Adipocyte (in vitro differentiated cells): ENCODE data around the gene ANKH.
"Not testable (repeated sequence)": the region's sequence is repeated elsewhere in the genome, so short reads cannot be mapped to it uniquely, and the experiment has no call there.

Experiments used
- DNase-seq: peaks from one replicate; pipeline ENCODE4 v3.0.0-alpha.2; 2015; ENCODE audit warnings: low read depth
- H3K27me3 ChIP-seq: replicated peaks from 2 replicates; pipeline ENCODE4 v1.7.0; 2013; ENCODE audit warnings: mild to moderate bottlenecking, low read length, moderate library complexity; ENCODE audit not compliant: control insufficient read depth, insufficient read depth
- H3K36me3 ChIP-seq: 2 replicates; pipeline ENCODE4 v1.7.0; 2013; ENCODE audit warnings: low read length, mild to moderate bottlenecking, moderate library complexity; ENCODE audit not compliant: control insufficient read depth, insufficient read depth, severe bottlenecking
- H3K4me1 ChIP-seq: 2 replicates; pipeline ENCODE4 v1.7.0; 2013; ENCODE audit warnings: mild to moderate bottlenecking, low read length, moderate library complexity; ENCODE audit not compliant: control insufficient read depth, insufficient read depth
- H3K4me3 ChIP-seq: 2 replicates; pipeline ENCODE4 v1.7.0; 2013; ENCODE audit warnings: mild to moderate bottlenecking, low read length, moderate library complexity
- H3K9ac ChIP-seq: 2 replicates; pipeline ENCODE4 v1.7.0; 2013; ENCODE audit warnings: mild to moderate bottlenecking, low read length, moderate library complexity
- H3K9me3 ChIP-seq: 2 replicates; pipeline ENCODE4 v1.7.0; 2013; ENCODE audit warnings: mild to moderate bottlenecking, low read length, moderate library complexity; ENCODE audit not compliant: control insufficient read depth

ANKH gene

GRCh38 chr5:14871214-14872069, at the start of gene ANKH:
Gene ANKH, minus strand, starts transcription at chr5:14871778. Its CDS starts 331 bp downstream, at chr5:14871447.
- peak; percentile 94 for DNase-seq
- Histone ChIP-seq H3K36me3 (no peaks in the 10 kb centered on the region), H3K27me3 (no peaks in the 10 kb centered on the region), H3K4me1 (peaks cover 15% of the 10 kb centered on the region), H3K4me3 (peak within 1 kb of the TSS; percentile 88), H3K9me3 (no peaks in the 10 kb centered on the region), H3K9ac (peak within 1 kb of the TSS; percentile 91)

- Histone ChIP-seq H3K9ac (no peak overlapping the region), H3K27me3 (no peaks in the 10 kb centered on the region), H3K36me3 (no peaks in the 10 kb centered on the region), H3K4me3 (no peak overlapping the region), H3K4me1 (peaks cover 13% of the 10 kb centered on the region), H3K9me3 (no peaks in the 10 kb centered on the region)
- DNase-seq: no peak
Measured at GRCh38 chr5:14920121-14920520, 48.5 kb upstream of the ANKH start.

GRCh38 chr5:14919106-14919505, 47.5 kb upstream of the ANKH start:
- DNase-seq, H3K9me3 ChIP-seq, H3K27me3 ChIP-seq, H3K4me3 ChIP-seq, H3K36me3 ChIP-seq, H3K9ac ChIP-seq: not testable (repeated sequence)
- H3K4me1 ChIP-seq: peaks cover 22% of the 10 kb centered on the region

DNA sequence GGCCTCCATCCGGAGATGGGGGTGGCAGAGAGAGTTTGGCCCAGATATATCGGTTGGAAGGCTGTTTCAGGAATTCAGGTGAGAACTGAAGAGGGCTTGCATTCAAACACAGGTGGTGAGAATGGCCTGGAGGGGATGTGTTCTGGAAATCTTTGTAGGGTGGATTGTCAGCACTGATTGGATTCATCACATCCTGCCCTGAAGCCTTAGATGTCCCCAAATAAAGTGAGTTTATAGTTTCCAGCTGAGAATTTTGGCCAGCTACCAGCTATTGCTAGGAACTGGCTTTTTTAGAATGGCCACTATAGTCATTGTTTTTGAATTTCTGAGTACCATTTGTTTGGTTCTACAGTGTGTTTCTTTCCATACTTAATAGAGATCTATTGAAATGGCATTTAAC, 46.1 kb upstream of the ANKH start:
- Histone ChIP-seq H3K9me3 (no peaks in the 10 kb centered on the region), H3K4me1 (peaks cover 22% of the 10 kb centered on the region), H3K36me3 (no peaks in the 10 kb centered on the region), H3K9ac (no peak overlapping the region), H3K27me3 (no peaks in the 10 kb centered on the region), H3K4me3 (no peak overlapping the region)
- peak; percentile 77 for DNase-seq

DNA sequence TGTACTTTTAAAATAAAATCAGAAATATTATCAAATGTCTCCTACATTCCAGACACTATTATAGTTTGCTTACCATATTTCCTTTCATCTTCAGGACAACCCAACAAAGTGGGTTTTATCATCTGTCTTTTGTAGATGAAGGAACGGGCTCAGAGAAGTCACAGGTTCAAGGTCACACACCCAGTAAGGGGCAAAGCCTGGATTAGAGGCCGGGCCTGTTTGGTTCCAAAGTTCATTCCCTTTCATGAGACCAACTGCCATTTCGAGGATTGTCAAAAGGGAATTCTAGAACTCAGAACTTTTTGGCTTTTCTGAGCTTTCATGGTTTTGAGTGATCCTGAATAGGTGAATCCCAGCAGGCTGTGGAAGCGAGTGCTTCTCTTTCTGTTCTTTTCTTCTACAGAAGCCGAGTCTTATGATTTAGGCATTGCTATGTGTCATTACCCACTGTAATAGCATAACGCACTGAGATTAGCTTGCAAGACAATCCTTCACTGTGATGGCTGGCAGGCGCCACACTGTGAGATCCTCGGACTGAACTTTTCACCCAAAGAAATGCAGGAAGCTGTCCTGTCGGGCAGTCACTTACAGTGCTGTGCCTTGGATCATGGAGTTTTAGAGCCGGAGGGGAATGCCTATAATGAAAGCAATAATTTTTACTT, 43.8 kb upstream of the ANKH start:
- no peaks in the 10 kb centered on the region for H3K36me3 ChIP-seq
- no peak overlapping the region for H3K9ac ChIP-seq
- no peak overlapping the region for H3K4me3 ChIP-seq
- H3K4me1 ChIP-seq: peaks cover 22% of the 10 kb centered on the region
- H3K9me3 ChIP-seq: no peaks in the 10 kb centered on the region
- DNase-seq: peak; percentile 25
- H3K27me3 ChIP-seq: no peaks in the 10 kb centered on the region

GRCh38 chr5:14914623-14915260, 43.2 kb upstream of the ANKH start:
- peaks cover 22% of the 10 kb centered on the region for H3K4me1 ChIP-seq
- no peak overlapping the region for H3K4me3 ChIP-seq
- no peaks in the 10 kb centered on the region for H3K27me3 ChIP-seq
- peak; percentile 74 for DNase-seq
- H3K9me3 ChIP-seq: no peaks in the 10 kb centered on the region
- no peak overlapping the region for H3K9ac ChIP-seq
- H3K36me3 ChIP-seq: no peaks in the 10 kb centered on the region

DNA sequence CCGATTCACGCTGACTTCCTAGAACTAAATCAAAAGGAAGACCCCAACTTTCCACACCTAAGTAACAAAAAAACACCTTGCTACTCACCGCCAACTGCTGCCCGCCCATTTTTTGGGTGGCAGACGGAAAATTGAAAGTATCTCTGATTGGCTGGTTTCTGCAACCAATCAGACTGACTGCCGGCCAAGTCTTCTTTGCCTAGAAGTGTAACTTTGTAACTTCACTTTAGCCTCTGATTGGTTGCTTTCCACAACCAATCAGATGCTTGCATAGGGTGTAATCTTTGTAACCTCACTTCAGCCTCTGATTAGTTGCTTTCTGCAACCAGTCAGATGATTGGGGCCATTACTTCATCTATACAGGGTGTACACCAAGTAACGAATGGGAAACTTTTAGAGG, 42.6 kb upstream of the ANKH start:
- Histone ChIP-seq H3K36me3 (no peaks in the 10 kb centered on the region), H3K9me3 (no peaks in the 10 kb centered on the region), H3K4me3 (no peak overlapping the region), H3K9ac (no peak overlapping the region), H3K27me3 (no peaks in the 10 kb centered on the region), H3K4me1 (peaks cover 22% of the 10 kb centered on the region)
- no peak for DNase-seq

DNA sequence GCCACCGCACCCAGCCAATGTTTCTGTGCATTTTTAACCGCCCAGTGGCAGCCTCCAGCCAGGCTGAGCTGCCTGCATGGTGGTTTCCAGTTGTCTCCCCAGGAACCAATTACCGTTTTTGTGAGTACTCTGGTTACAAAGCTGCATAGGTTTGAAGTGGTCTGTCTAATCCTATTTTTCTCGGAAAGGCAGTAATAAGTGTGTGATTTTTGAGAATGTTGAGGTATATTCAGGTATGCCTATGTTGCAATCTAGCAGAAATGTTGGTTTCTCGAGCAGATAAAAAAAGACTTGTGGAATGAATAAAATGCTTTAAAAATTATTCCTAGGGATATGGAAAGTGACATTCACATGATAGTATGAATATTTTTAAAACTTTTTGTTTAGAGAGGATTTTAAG, 41.5 kb upstream of the ANKH start:
- Histone ChIP-seq H3K4me3 (no peak overlapping the region), H3K4me1 (peaks cover 20% of the 10 kb centered on the region), H3K9me3 (no peaks in the 10 kb centered on the region), H3K27me3 (no peaks in the 10 kb centered on the region), H3K36me3 (no peaks in the 10 kb centered on the region), H3K9ac (no peak overlapping the region)
- peak; percentile 62 for DNase-seq

DNA sequence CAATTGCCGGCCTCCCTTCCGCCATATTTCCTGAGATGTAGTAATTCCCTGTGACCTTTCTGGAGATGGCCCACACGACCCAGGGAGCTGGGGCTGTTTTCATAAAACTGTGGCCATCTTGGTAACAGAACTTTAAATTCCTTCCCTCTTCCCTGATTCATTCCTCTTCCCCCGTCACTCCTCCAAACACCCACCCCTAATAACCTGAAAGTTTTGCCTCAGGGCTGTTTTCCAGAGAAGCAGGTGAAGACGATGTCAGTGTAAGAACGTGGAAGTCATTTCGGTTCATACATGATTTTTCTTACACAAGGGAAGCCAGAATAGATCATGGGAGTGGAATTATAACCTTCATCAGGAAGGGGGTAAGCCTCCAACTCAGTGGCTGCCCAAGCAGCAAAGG, 40.6 kb upstream of the ANKH start:
- no peaks in the 10 kb centered on the region for H3K27me3 ChIP-seq
- H3K36me3 ChIP-seq: no peaks in the 10 kb centered on the region
- no peak overlapping the region for H3K4me3 ChIP-seq
- H3K4me1 ChIP-seq: peaks cover 13% of the 10 kb centered on the region
- no peak overlapping the region for H3K9ac ChIP-seq
- DNase-seq: no peak
- no peaks in the 10 kb centered on the region for H3K9me3 ChIP-seq

DNA sequence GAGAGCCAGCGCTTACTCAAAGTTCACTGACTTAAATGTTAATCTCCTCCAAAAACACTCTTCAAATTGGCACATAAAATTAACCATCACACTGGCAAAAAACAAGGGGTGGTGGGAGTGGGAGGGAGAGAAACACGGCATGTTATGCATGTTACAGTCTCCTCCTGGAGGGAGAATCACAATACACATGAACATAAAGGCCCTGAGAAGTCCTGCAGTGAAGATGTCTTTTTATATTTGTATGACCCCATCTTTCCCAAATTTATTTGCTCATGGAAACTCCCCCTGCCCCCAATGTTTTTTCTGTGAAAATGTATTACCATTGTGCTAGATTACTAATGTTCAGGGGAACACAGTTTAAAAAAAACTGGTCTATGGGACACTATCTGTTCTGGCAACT, 37.8 kb upstream of the ANKH start:
- no peak for DNase-seq

GRCh38 chr5:14908172-14908571, 36.6 kb upstream of the ANKH start:
- Histone ChIP-seq H3K27me3 (no peaks in the 10 kb centered on the region), H3K9me3 (no peaks in the 10 kb centered on the region), H3K36me3 (no peaks in the 10 kb centered on the region), H3K9ac (no peak overlapping the region), H3K4me3 (no peak overlapping the region), H3K4me1 (no peaks in the 10 kb centered on the region)
- peak; percentile 65 for DNase-seq

More for the DNA sequence above, 37.8 kb upstream of the ANKH start:
- H3K4me1 ChIP-seq: peaks cover 1% of the 10 kb centered on the region
- H3K9me3 ChIP-seq: no peaks in the 10 kb centered on the region
- H3K4me3 ChIP-seq: no peak overlapping the region
- no peaks in the 10 kb centered on the region for H3K36me3 ChIP-seq
- H3K27me3 ChIP-seq: no peaks in the 10 kb centered on the region
- no peak overlapping the region for H3K9ac ChIP-seq
